NOMO-1 treated with DMSO at 0.1 percent for 48 hours (cell line): ENCODE measurements around the gene NOS1AP.

Source experiments
- DNase-seq: peaks from one replicate; lab custom pipeline; 2025; ENCODE audit not compliant: unreplicated experiment; lab: John Stamatoyannopoulos, UW

Gene NOS1AP

GRCh38 chr1:162380061-162380846, 310.8 kb downstream of the NOS1AP start:
- no peak for DNase-seq

GRCh38 chr1:162381383-162381782, 311.9 kb downstream of the NOS1AP start, which contains the start of gene C1orf226:
C1orf226 (plus strand) TSS chr1:162381728; CDS start chr1:162381902, 174 bp downstream.
- no peak for DNase-seq

GRCh38 chr1:162381941-162382750, 312.7 kb downstream of the NOS1AP start:
- no peak for DNase-seq

GRCh38 chr1:162383091-162383490, 313.6 kb downstream of the NOS1AP start:
- no peak for DNase-seq

GRCh38 chr1:162383516-162383915, 314.0 kb downstream of the NOS1AP start:
- no peak for DNase-seq

GRCh38 chr1:162384116-162384515, 314.6 kb downstream of the NOS1AP start:
- no peak for DNase-seq

GRCh38 chr1:162384601-162385279, 315.2 kb downstream of the NOS1AP start:
- DNase-seq: no peak

GRCh38 chr1:162385280-162385623, 315.8 kb downstream of the NOS1AP start:
- DNase-seq: no peak

GRCh38 chr1:162385702-162386101, 316.2 kb downstream of the NOS1AP start:
- DNase-seq: no peak

- DNase-seq: no peak
Observed at GRCh38 chr1:162386292-162387225, 317.1 kb downstream of the NOS1AP start.

GRCh38 chr1:162387226-162388082, 318.0 kb downstream of the NOS1AP start:
- no peak for DNase-seq

- no peak for DNase-seq
Observed at GRCh38 chr1:162388083-162388594, 318.6 kb downstream of the NOS1AP start.

GRCh38 chr1:162388615-162389014, 319.1 kb downstream of the NOS1AP start:
- DNase-seq: no peak

- no peak for DNase-seq
Observed at GRCh38 chr1:162389021-162389818, 319.7 kb downstream of the NOS1AP start.

- DNase-seq: no peak
Observed at GRCh38 chr1:162389971-162390370, 320.5 kb downstream of the NOS1AP start.

GRCh38 chr1:162390396-162391185, 321.1 kb downstream of the NOS1AP start:
- DNase-seq: no peak

- DNase-seq: peak; percentile 47
Observed at GRCh38 chr1:162391790-162392563, 322.5 kb downstream of the NOS1AP start.
